Measurements from ENCODE around the gene FCN3.

Gene FCN3

DNA sequence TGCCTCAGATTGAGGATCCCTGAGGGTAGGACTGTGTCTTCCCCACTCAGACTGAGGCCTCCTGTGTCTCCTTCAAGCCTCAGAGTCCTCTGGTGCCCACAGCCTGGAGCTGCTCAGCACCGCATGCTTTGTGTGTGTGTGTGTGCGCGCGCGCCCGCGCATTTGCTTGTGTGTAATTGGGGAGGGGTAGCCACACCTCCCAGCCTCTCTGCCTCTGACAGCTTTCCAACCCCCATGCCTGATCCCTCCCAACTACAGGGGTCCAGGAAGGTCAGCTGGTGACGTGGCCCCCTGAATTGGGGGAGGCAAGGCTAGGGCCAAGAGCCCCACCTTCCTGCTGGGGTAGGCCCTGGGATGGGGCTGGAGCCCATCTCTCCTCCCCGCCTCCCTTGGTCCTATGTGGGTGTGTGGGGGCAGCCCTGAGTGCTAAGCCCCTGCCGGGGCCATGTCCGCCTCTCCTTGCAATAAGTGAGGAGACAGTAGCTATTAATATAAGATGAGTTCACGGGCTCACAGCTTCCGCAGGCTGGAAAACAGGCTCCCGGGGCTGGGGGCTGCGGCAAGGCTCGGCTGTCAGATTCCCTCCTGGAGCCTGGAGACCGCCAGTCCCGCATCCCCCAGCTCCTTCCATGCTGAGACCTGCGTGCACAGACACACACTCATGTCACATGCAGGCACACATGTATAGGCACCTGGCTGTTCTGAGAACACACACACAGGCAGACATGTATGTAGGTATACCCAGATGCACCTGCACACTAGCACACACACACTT, 24.8 kb upstream of the FCN3 start:
- no peak overlapping the region for H3K4me3 ChIP-seq (ENCODE audit: low read depth, low read length)
- TF ChIP-seq, protein P1, sequence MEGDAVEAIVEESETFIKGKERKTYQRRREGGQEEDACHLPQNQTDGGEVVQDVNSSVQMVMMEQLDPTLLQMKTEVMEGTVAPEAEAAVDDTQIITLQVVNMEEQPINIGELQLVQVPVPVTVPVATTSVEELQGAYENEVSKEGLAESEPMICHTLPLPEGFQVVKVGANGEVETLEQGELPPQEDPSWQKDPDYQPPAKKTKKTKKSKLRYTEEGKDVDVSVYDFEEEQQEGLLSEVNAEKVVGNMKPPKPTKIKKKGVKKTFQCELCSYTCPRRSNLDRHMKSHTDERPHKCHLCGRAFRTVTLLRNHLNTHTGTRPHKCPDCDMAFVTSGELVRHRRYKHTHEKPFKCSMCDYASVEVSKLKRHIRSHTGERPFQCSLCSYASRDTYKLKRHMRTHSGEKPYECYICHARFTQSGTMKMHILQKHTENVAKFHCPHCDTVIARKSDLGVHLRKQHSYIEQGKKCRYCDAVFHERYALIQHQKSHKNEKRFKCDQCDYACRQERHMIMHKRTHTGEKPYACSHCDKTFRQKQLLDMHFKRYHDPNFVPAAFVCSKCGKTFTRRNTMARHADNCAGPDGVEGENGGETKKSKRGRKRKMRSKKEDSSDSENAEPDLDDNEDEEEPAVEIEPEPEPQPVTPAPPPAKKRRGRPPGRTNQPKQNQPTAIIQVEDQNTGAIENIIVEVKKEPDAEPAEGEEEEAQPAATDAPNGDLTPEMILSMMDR (IDR thresholded peaks at IDR 0.05; ENCODE audit: borderline replicate concordance, insufficient read depth, low read depth, low read length) = no peak

DNA sequence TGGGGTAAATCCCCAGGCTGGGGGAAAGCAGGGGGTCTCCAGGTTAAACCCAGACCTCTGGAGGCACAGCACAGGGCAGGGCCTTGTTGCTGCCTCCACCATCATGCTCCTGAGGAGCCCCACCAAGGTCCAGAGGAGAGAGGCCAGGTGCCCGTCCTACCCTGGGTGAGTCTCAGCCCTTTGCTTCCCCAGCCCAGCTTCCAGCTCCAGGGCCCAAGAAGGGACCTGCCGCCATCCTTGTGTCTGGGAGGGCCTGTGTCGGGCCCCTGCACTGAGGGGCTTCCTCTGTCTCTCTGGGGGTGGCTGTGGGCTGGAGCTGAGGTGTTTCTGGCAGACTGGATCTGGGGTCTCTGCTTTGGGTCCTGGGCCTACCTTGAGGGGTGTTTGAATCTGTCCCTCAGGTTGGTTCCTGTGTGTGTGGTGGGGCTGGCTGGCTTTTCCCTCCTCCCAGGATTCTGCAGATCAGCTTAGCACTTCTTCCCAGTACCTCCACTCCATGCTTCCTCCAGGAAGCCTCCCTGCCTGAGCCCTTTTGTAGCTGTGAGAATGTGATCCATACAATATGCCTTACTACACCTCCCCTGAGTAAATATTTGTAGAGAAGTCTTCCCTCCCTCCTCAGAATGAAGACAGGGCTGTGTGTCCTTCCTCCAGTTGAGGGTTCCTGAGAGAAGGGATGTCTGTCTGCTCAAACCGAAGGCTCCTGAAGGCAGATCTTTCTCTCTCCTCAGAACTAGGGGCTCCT, 24.0 kb upstream of the FCN3 start:
- TF ChIP-seq, protein P1 (IDR thresholded peaks at IDR 0.05; ENCODE audit: borderline replicate concordance, insufficient read depth, low read depth, low read length) = no peak
- no peak overlapping the region for H3K4me3 ChIP-seq (ENCODE audit: low read depth, low read length)

DNA sequence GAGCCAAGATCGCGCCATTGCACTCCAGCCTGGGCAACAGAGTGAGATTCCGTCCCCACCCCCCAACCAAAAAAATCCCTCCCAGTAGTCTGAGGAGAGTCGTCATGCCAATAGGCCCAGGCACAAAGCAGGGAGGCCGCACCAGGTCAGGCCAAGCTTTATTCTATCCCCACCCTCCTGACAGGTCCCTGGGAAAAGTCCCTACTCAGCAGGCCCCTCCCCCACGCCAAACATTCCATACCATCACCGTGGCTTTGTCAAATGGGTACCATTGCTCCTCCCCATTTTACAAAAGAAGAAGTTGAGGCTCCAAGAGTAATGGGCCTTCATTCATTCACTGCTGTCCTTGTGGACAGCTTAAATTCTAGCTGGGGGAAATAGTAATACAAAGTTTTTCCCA, 23.1 kb upstream of the FCN3 start:
- TF ChIP-seq, protein P1 (IDR thresholded peaks at IDR 0.05; ENCODE audit: borderline replicate concordance, insufficient read depth, low read depth, low read length) = no peak
- no peak overlapping the region for H3K4me3 ChIP-seq (ENCODE audit: low read depth, low read length)

DNA sequence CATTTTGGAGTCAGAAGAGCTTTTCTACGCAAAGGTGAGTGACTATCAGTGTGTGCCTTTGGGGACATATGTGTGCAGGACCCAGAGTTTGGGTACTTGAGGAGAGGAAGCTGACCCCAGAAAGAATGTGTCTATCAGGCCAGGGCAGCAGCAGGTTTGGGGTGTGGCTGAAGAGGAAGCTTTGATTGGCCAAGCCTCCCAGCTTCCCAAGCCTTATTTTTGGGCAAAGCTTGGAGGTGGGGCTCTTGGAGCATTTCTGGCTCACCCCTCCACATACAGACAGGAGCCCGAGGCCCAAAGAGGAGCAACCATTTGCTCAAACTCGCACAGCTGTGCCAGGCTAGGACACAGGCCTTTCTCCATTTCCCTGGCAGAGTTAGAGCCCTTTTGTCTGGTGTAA, 22.5 kb upstream of the FCN3 start:
- TF ChIP-seq, protein P1 (IDR thresholded peaks at IDR 0.05; ENCODE audit: borderline replicate concordance, insufficient read depth, low read depth, low read length) = no peak
- no peak overlapping the region for H3K4me3 ChIP-seq (ENCODE audit: low read depth, low read length)

DNA sequence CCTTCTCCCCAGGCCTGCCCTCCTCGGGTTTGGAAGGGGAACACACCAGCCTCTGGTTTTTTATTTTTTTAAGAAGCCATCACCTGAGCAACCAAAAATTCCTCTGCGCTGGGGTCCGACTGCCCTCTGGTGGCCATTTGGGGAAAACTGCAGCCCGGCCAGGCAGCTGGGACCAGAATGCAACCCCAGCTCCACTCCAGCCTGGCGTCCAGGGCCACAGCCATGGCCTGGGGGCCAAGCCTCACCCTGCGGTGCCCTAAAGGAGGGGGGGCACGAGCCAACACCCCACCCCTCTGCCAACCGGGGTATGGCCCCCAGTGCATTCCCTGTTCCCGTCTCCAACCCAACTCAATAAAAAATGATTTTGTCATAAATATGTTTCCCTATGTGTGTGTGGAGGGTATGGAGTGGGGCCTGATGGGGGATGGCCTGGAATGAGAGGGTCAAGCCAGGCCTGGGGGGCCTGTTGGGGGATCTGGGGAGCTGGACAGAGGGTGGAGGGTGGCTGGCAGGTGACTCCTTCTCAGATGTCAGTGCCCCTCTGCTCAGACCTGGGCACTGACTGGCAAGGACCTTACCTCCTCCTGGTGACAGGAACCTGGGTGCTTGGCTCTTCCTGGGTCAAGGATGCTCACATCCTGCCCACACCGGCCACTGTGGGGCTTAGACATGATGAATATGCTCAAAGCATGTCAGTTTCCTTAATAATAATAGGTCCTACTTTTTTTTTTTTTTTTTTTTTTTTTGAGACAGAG, 21.0 kb upstream of the FCN3 start:
- TF ChIP-seq, protein P1 (IDR thresholded peaks at IDR 0.05; ENCODE audit: borderline replicate concordance, insufficient read depth, low read depth, low read length) = peak; percentile 90
- no peak overlapping the region for H3K4me3 ChIP-seq (ENCODE audit: low read depth, low read length)

DNA sequence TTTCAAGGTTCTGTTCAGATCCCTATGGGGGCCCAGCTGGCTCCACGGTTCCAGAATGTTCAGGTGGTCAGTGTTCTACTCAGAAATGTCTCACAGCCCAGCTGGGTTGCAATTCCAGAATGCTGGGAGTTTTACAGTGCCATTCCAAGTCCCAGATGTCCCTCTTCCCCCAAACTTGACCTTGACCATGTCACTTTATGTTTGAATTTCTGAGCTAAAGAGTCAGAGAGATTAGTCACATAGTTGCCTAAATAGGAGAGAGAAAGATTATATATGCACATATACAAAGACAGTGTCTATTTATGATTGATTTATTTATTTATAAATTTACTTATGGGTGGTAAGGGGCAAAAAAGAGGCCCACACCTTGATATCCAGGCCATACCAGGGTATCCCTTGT, 20.3 kb upstream of the FCN3 start:
- TF ChIP-seq, protein P1 (IDR thresholded peaks at IDR 0.05; ENCODE audit: borderline replicate concordance, insufficient read depth, low read depth, low read length) = no peak

More for the DNA sequence above, 20.3 kb upstream of the FCN3 start:
- H3K4me3 ChIP-seq (ENCODE audit: low read depth, low read length) = no peak overlapping the region

Data from GM12875 (cell line).